HG03280 (cell line): ENCODE results near the gene PRPSAP1.
"Not testable (repeated sequence)": the region's sequence is repeated elsewhere in the genome, so short reads cannot be mapped to it uniquely, and the experiment has no call there.

Source experiments
- ATAC-seq: cut with Tn5 transposase; IDR thresholded peaks from one replicate; pipeline ENCODE4 v1.9.1; 2021; ENCODE audit warnings: mild to moderate bottlenecking, moderate library complexity; ENCODE audit not compliant: unreplicated experiment

PRPSAP1 gene

GRCh38 chr17:76327696-76328095 lies 26.0 kb downstream of the PRPSAP1 start:
- ATAC-seq: no peak

GRCh38 chr17:76326306-76326705 lies 27.4 kb downstream of the PRPSAP1 start:
- no peak for ATAC-seq

- ATAC-seq: no peak
Observed at GRCh38 chr17:76318586-76318985, 35.1 kb downstream of the PRPSAP1 start.

- ATAC-seq: no peak
Observed at GRCh38 chr17:76317535-76317934, 36.2 kb downstream of the PRPSAP1 start.

- no peak for ATAC-seq
Observed at GRCh38 chr17:76314392-76315227, 39.1 kb downstream of the PRPSAP1 start.

GRCh38 chr17:76312735-76313134 lies 41.0 kb downstream of the PRPSAP1 start:
- no peak for ATAC-seq

GRCh38 chr17:76309461-76309860 lies 44.3 kb downstream of the PRPSAP1 start:
- ATAC-seq: no peak

GRCh38 chr17:76307966-76308338 lies 45.8 kb downstream of the PRPSAP1 start, which contains the start of gene QRICH2:
Gene QRICH2 (minus strand): TSS chr17:76308276. CDS start chr17:76307998, 278 bp downstream.
- ATAC-seq: no peak

GRCh38 chr17:76307299-76307965 lies 46.3 kb downstream of the PRPSAP1 start:
- no peak for ATAC-seq

GRCh38 chr17:76305135-76305454 lies 48.6 kb downstream of the PRPSAP1 start:
- not testable (repeated sequence) for ATAC-seq

- ATAC-seq: no peak
Observed at GRCh38 chr17:76304226-76305134, 49.2 kb downstream of the PRPSAP1 start.

GRCh38 chr17:76297436-76297835 lies 56.3 kb downstream of the PRPSAP1 start:
- no peak for ATAC-seq

- ATAC-seq: no peak
Observed at GRCh38 chr17:76296889-76297288, 56.8 kb downstream of the PRPSAP1 start.

- no peak for ATAC-seq
Observed at GRCh38 chr17:76296186-76296585, 57.5 kb downstream of the PRPSAP1 start.

- ATAC-seq: no peak
Observed at GRCh38 chr17:76293106-76293505, 60.6 kb downstream of the PRPSAP1 start.

- no peak for ATAC-seq
Observed at GRCh38 chr17:76292567-76292966, 61.1 kb downstream of the PRPSAP1 start.

- no peak for ATAC-seq
Observed at GRCh38 chr17:76281573-76282371, 71.9 kb downstream of the PRPSAP1 start.

GRCh38 chr17:76280650-76281049 lies 73.1 kb downstream of the PRPSAP1 start:
- ATAC-seq: no peak

- ATAC-seq: no peak
Observed at GRCh38 chr17:76279742-76280287, 73.9 kb downstream of the PRPSAP1 start.
